Parathyroid adenoma (tissue), 2 donors: ENCODE results near the gene PFKFB4.

ENCODE experiments used
- H2AFZ ChIP-seq: fragments of 300-600 bp; sonication (generic); one replicate; pipeline ENCODE4 v1.7.0; 2017; ENCODE audit warnings: antibody characterized with exemption, mild to moderate bottlenecking
- H3K27ac ChIP-seq: fragments of 300-600 bp; sonication (generic); one replicate; pipeline ENCODE4 v1.7.0; 2017
- H3K27me3 ChIP-seq: fragments of 300-600 bp; sonication (generic); one replicate; pipeline ENCODE4 v1.7.0; 2017; ENCODE audit warnings: low read length; ENCODE audit not compliant: control insufficient read depth, insufficient read depth
- H3K36me3 ChIP-seq: fragments of 300-600 bp; sonication (generic); one replicate; pipeline ENCODE4 v1.7.0; 2017; ENCODE audit warnings: low read length; ENCODE audit not compliant: control insufficient read depth, insufficient read depth
- H3K4me1 ChIP-seq: fragments of 300-600 bp; sonication (generic); one replicate; pipeline ENCODE4 v1.7.0; 2017; ENCODE audit warnings: control low read depth
- H3K4me2 ChIP-seq: fragments of 300-600 bp; sonication (generic); one replicate; pipeline ENCODE4 v1.7.0; 2017; ENCODE audit warnings: low read length
- H3K4me3 ChIP-seq: fragments of 300-600 bp; sonication (generic); one replicate; pipeline ENCODE4 v1.7.0; 2017; ENCODE audit warnings: low read depth, low read length
- H3K79me2 ChIP-seq: fragments of 300-600 bp; sonication (generic); one replicate; pipeline ENCODE4 v1.7.0; 2017; ENCODE audit warnings: control low read depth
- H3K9ac ChIP-seq: fragments of 300-600 bp; sonication (generic); one replicate; pipeline ENCODE4 v1.7.0; 2017; ENCODE audit warnings: mild to moderate bottlenecking
- H3K9me3 ChIP-seq: fragments of 300-600 bp; sonication (generic); one replicate; pipeline ENCODE4 v1.7.0; 2017; ENCODE audit warnings: low read length; ENCODE audit not compliant: control insufficient read depth
- TF ChIP-seq, protein P1 (sequence below): fragments of 300-600 bp; sonication (generic); IDR thresholded peaks from one replicate; pipeline ENCODE4 v1.7.0; 2017; ENCODE audit warnings: antibody characterized with exemption, mild to moderate bottlenecking
- donor health status: primary hyperparathyroidism.

Gene PFKFB4

DNA sequence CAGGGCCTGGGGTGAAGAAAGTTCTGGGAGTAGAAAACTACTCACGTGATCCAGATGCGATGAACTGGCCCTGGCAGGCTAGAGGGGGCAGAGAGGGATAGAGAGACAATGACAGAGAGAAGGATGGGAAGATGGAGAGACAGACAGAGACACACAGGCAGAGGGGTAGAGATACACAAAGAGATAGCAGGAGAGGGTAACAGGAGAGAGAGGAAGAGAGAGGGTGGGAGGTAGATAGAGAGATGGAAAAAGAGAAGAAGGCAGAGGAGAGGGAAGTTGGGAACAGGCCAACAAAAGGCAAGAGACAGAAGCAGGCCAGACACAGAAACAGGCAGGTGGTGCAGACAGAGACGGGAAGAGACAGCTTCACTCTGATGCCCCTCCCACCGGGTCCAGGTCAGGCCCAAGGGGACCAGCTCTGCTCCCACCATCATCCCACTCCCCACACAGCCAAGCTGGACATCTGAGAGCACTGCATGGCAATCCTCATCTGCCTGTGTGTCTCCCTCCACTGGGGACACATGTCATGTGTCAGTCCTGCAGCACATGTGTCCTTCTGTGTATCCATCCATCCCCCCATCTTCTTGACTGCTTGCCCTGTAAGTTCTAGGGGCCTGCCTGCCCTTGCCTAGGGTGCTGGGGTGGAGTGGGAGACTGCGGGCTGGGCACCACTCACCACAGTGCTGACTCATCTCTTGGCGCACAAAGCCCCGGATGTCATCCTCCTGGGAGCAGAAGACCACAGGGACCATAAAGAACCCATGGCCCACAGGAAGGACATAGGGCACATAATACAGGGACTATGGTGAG lies 9.2 kb upstream of the PFKFB4 start:
- TF ChIP-seq, protein P1, sequence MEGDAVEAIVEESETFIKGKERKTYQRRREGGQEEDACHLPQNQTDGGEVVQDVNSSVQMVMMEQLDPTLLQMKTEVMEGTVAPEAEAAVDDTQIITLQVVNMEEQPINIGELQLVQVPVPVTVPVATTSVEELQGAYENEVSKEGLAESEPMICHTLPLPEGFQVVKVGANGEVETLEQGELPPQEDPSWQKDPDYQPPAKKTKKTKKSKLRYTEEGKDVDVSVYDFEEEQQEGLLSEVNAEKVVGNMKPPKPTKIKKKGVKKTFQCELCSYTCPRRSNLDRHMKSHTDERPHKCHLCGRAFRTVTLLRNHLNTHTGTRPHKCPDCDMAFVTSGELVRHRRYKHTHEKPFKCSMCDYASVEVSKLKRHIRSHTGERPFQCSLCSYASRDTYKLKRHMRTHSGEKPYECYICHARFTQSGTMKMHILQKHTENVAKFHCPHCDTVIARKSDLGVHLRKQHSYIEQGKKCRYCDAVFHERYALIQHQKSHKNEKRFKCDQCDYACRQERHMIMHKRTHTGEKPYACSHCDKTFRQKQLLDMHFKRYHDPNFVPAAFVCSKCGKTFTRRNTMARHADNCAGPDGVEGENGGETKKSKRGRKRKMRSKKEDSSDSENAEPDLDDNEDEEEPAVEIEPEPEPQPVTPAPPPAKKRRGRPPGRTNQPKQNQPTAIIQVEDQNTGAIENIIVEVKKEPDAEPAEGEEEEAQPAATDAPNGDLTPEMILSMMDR = no peak
- peaks cover 5% of the 10 kb centered on the region for H3K4me1 ChIP-seq
- no peaks in the 10 kb centered on the region for H3K79me2 ChIP-seq
- no peaks in the 10 kb centered on the region for H3K36me3 ChIP-seq
- H3K9me3 ChIP-seq = no peaks in the 10 kb centered on the region
- H2AFZ ChIP-seq = no peak overlapping the region
- no peaks in the 10 kb centered on the region for H3K27me3 ChIP-seq
- no peak overlapping the region for H3K27ac ChIP-seq
- no peak overlapping the region for H3K4me2 ChIP-seq
- H3K4me3 ChIP-seq = no peak overlapping the region
- no peak overlapping the region for H3K9ac ChIP-seq

DNA sequence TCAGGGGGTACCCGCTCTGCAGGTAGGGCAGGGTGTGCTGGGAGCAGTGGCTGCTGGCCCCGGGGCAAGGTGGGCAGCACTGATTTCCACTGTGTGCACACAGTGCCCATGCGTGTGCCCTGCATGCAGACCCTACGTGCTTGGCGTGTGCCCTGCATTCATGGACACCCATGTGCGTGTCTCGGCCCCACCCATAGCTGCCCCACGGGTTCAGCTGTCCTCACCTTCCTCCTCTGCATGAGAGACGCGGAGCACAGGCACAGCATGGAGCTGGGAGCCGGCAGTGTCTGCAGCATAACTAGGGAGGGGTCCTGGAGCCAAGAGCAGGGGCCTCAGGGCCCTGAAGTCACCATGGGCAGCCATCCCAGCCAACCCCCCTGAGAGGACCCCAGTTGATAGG lies 8.6 kb upstream of the PFKFB4 start:
- no peak overlapping the region for H3K9ac ChIP-seq
- H3K79me2 ChIP-seq = no peaks in the 10 kb centered on the region
- no peak overlapping the region for H2AFZ ChIP-seq
- TF ChIP-seq, protein P1 = no peak
- H3K9me3 ChIP-seq = no peaks in the 10 kb centered on the region
- no peak overlapping the region for H3K27ac ChIP-seq
- peaks cover 11% of the 10 kb centered on the region for H3K4me1 ChIP-seq
- H3K36me3 ChIP-seq = no peaks in the 10 kb centered on the region
- H3K4me2 ChIP-seq = no peak overlapping the region
- no peaks in the 10 kb centered on the region for H3K27me3 ChIP-seq
- no peak overlapping the region for H3K4me3 ChIP-seq

DNA sequence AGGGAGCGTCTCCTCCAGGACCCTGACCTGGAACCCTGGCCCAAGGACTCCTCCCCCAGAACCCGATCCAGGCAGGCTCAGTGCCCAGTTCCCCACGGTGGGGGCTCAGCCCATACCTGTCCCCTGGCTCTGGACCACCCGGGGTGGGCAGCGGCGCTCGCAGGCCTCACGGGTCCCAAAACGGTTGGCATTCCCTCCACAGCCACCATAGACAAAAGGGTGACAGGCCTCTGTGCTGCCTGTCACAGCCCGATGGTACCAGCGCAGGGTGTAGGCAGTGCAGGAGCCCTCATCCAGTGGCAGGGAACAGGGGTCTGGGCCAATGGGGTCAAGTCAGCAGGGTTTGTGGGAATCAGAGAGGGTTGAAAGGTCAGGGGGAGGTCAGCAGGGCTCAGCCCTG lies 8.1 kb upstream of the PFKFB4 start:
- Histone ChIP-seq H2AFZ (no peak overlapping the region), H3K4me1 (peaks cover 14% of the 10 kb centered on the region), H3K36me3 (no peaks in the 10 kb centered on the region), H3K4me2 (no peak overlapping the region), H3K4me3 (no peak overlapping the region), H3K79me2 (no peaks in the 10 kb centered on the region), H3K27ac (no peak overlapping the region), H3K9ac (no peak overlapping the region), H3K9me3 (no peaks in the 10 kb centered on the region), H3K27me3 (no peaks in the 10 kb centered on the region)
- TF ChIP-seq, protein P1 = no peak

DNA sequence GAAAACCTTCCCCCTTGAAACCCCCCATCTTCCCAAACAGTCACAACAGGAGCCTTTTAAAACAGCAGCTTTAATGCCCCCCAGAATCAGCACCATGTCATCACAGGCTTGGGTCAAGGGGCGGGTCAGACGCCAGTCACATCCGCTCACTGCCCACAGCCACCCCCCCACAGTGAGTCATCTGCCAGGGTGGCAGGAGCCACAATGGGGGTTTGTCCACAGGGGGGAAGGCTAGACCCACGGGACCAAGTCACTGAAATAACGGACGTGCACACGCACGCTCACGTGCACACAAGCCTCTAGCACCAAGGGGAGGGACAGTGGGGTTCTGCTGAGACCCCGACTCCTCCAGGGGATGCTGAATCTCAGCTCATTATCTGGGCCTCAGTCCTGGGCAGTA lies 7.4 kb upstream of the PFKFB4 start:
- Histone ChIP-seq H3K27ac (no peak overlapping the region), H3K36me3 (no peaks in the 10 kb centered on the region), H3K9me3 (no peaks in the 10 kb centered on the region), H3K79me2 (no peaks in the 10 kb centered on the region), H3K4me2 (no peak overlapping the region), H3K4me1 (peaks cover 14% of the 10 kb centered on the region), H2AFZ (no peak overlapping the region), H3K9ac (no peak overlapping the region), H3K27me3 (no peaks in the 10 kb centered on the region), H3K4me3 (no peak overlapping the region)
- TF ChIP-seq, protein P1 = no peak

DNA sequence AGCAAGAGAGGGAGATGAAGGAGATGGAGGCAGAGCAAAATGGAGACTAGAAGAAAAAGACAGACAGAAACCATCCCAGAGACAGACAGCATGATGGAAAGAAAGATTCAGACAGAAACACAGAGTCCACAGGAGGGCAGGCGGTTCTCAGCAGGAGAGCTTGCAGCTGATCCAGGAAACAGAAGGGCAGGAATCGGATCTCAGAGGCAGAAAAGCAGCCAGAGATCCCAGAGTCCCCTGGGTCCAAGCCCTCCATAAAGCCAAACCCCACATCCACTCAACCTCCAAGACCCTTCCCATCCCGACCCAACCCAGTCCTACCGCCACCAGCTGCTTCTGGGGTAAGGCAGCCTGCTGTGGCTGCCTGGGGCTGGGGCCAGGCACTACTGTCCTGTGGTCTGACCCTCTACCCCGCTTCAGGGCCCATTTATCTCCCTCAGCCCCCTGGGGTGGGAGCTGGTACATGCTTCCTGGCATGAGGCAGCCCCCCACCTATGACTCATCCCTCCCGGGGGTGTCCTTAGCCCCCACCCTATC lies 6.8 kb upstream of the PFKFB4 start, which contains the start of gene UCN2:
TSS of gene UCN2 (minus strand) at position 400 of the 537 bp plus-strand sequence. CDS start 657 bp downstream, outside the sequence.
- H3K9ac ChIP-seq = no peak within 1 kb of the TSS
- no peak within 1 kb of the TSS for H3K4me3 ChIP-seq
- no peak within 1 kb of the TSS for H3K4me2 ChIP-seq
- H3K9me3 ChIP-seq = no peaks in the 10 kb centered on the region
- no peaks in the 10 kb centered on the region for H3K27me3 ChIP-seq
- H3K27ac ChIP-seq = no peak within 1 kb of the TSS
- H3K4me1 ChIP-seq = peaks cover 14% of the 10 kb centered on the region
- H3K79me2 ChIP-seq = no peaks in the 10 kb centered on the region
- TF ChIP-seq, protein P1 = no peak
- H2AFZ ChIP-seq = no peak within 1 kb of the TSS
- no peaks in the 10 kb centered on the region for H3K36me3 ChIP-seq
